ENCODE data around the gene FOXL1.

DNA sequence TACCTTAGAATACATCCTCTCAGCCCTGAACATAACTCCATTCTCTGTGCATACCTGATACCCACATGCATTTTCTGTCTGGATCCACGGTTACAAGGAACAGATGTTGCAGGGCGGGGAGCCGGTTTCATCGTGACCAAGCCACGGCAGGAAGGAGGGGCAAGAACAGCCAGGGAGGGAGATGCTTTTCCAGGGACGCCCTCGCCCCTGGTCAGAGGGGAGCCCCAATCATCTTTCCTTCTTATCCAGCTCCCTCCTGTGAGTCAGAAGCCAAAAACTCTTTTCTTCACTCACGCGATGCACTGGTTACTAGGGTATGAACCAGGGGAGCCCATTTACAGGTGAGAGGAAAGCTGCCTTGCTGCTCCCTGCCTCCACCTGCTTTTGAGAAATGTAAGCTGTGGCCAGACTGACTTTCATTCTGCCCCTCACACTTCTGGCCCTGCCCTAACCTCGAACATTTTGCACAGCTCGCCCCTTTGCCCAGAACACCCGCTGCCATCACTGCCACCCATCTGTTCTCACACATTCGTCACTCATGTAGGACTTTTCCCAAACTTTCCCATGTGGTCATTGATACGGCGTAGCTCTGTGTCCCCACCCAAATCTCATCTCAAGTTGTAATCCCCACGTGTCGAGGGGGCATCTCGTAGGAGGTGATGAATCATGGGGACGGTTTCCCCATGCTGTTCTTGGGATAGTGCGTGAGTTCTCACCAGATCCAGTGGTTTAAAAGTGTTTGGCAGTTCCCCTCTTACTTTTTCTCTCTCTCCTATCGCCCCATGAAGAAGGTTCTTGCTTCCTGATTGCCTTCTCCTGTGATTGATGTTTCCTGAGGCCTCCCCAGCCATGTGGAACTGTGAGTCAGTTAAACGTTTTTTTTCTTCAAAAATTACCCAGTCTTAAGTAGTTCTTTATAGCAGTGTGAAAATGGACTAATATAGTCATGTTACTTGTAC, 20.5 kb downstream of the FOXL1 start:
- TF ChIP-seq ZNF174 (tag by site-specific recombination; IDR thresholded peaks at IDR 0.05) (no peak), ZNF311 (tag by site-specific recombination; IDR thresholded peaks at IDR 0.05; ENCODE audit: borderline replicate concordance) (no peak), SALL2 (tag by site-specific recombination; IDR thresholded peaks at IDR 0.05; ENCODE audit: borderline replicate concordance) (no peak), OVOL3 (tag by site-specific recombination; IDR thresholded peaks at IDR 0.05) (no peak)
- TF ChIP-seq, protein P1, sequence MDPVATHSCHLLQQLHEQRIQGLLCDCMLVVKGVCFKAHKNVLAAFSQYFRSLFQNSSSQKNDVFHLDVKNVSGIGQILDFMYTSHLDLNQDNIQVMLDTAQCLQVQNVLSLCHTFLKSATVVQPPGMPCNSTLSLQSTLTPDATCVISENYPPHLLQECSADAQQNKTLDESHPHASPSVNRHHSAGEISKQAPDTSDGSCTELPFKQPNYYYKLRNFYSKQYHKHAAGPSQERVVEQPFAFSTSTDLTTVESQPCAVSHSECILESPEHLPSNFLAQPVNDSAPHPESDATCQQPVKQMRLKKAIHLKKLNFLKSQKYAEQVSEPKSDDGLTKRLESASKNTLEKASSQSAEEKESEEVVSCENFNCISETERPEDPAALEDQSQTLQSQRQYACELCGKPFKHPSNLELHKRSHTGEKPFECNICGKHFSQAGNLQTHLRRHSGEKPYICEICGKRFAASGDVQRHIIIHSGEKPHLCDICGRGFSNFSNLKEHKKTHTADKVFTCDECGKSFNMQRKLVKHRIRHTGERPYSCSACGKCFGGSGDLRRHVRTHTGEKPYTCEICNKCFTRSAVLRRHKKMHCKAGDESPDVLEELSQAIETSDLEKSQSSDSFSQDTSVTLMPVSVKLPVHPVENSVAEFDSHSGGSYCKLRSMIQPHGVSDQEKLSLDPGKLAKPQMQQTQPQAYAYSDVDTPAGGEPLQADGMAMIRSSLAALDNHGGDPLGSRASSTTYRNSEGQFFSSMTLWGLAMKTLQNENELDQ (tag by site-specific recombination; IDR thresholded peaks at IDR 0.05; ENCODE audit: low read depth), result no peak
- TF ChIP-seq, protein P2, sequence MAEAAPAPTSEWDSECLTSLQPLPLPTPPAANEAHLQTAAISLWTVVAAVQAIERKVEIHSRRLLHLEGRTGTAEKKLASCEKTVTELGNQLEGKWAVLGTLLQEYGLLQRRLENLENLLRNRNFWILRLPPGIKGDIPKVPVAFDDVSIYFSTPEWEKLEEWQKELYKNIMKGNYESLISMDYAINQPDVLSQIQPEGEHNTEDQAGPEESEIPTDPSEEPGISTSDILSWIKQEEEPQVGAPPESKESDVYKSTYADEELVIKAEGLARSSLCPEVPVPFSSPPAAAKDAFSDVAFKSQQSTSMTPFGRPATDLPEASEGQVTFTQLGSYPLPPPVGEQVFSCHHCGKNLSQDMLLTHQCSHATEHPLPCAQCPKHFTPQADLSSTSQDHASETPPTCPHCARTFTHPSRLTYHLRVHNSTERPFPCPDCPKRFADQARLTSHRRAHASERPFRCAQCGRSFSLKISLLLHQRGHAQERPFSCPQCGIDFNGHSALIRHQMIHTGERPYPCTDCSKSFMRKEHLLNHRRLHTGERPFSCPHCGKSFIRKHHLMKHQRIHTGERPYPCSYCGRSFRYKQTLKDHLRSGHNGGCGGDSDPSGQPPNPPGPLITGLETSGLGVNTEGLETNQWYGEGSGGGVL (tag by site-specific recombination; IDR thresholded peaks at IDR 0.05), result no peak
- TF ChIP-seq, protein P3, sequence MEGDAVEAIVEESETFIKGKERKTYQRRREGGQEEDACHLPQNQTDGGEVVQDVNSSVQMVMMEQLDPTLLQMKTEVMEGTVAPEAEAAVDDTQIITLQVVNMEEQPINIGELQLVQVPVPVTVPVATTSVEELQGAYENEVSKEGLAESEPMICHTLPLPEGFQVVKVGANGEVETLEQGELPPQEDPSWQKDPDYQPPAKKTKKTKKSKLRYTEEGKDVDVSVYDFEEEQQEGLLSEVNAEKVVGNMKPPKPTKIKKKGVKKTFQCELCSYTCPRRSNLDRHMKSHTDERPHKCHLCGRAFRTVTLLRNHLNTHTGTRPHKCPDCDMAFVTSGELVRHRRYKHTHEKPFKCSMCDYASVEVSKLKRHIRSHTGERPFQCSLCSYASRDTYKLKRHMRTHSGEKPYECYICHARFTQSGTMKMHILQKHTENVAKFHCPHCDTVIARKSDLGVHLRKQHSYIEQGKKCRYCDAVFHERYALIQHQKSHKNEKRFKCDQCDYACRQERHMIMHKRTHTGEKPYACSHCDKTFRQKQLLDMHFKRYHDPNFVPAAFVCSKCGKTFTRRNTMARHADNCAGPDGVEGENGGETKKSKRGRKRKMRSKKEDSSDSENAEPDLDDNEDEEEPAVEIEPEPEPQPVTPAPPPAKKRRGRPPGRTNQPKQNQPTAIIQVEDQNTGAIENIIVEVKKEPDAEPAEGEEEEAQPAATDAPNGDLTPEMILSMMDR (tag by site-specific recombination; IDR thresholded peaks at IDR 0.05), result no peak
- TF ChIP-seq, protein P4, sequence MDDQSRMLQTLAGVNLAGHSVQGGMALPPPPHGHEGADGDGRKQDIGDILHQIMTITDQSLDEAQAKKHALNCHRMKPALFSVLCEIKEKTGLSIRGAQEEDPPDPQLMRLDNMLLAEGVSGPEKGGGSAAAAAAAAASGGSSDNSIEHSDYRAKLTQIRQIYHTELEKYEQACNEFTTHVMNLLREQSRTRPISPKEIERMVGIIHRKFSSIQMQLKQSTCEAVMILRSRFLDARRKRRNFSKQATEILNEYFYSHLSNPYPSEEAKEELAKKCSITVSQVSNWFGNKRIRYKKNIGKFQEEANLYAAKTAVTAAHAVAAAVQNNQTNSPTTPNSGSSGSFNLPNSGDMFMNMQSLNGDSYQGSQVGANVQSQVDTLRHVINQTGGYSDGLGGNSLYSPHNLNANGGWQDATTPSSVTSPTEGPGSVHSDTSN (CRISPR knock-in tag; IDR thresholded peaks at IDR 0.05), result no peak

All from HEK293 (cell line).